ENCODE results near the gene ZFR2.
A peak's percentile ranks its signal among the peaks of the same experiment; 100 is the strongest.
"Not testable (repeated sequence)": the region's sequence is repeated elsewhere in the genome, so short reads cannot be mapped to it uniquely, and the experiment has no call there.

The ZFR2 gene

GRCh38 chr19:3890591-3890990 lies 21.8 kb upstream of the ZFR2 start:
- H3K27ac ChIP-seq: no peak overlapping the region

GRCh38 chr19:3882041-3882384 lies 13.2 kb upstream of the ZFR2 start:
- TF ChIP-seq, protein P1, sequence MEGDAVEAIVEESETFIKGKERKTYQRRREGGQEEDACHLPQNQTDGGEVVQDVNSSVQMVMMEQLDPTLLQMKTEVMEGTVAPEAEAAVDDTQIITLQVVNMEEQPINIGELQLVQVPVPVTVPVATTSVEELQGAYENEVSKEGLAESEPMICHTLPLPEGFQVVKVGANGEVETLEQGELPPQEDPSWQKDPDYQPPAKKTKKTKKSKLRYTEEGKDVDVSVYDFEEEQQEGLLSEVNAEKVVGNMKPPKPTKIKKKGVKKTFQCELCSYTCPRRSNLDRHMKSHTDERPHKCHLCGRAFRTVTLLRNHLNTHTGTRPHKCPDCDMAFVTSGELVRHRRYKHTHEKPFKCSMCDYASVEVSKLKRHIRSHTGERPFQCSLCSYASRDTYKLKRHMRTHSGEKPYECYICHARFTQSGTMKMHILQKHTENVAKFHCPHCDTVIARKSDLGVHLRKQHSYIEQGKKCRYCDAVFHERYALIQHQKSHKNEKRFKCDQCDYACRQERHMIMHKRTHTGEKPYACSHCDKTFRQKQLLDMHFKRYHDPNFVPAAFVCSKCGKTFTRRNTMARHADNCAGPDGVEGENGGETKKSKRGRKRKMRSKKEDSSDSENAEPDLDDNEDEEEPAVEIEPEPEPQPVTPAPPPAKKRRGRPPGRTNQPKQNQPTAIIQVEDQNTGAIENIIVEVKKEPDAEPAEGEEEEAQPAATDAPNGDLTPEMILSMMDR (conservative IDR thresholded peaks at IDR 0.05): no peak

More at GRCh38 chr19:3890591-3890990, 21.8 kb upstream of the ZFR2 start:
- TF ChIP-seq, protein P1 (conservative IDR thresholded peaks at IDR 0.05): no peak

DNA sequence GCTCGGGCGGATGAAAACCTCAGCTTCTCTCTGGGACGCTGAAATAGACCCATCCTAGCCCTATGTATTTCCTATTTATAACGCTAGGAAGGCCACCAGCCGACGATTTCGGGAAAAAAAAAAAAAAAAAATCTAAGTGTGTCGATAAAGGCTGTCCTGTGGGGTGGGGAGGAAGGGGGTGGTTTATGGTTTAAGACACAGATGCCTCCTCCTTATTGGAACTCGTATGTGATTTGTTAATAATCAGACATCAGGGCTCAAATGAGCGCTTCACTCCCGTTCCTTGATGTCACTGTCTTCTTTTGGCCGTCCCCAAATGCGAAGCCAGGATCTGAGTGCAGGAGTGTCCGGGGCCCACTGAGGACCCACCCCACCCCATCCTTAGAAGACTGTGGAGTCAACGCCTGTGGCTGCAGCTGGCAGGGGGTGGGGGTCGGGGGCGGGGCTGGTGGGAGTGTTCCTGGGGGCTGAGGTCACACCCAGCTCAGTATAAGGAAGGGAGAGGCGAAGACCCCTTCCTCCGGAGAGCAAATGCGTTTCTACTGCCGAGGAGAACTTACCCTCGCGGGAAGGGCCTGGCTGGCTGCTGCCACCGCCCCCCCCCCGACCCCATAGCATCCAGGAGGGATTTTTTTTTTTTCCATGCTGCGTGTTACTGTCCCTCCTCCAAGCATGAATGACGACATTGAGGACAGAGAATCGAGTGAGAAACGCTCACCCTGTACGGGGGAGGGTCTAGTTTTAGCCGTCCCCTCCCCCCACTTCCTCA lies 12.6 kb upstream of the ZFR2 start:
- TF ChIP-seq, protein P1 (conservative IDR thresholded peaks at IDR 0.05): no peak
- peak overlapping the region; percentile 47 for H3K27ac ChIP-seq

More at GRCh38 chr19:3882041-3882384, 13.2 kb upstream of the ZFR2 start:
- H3K27ac ChIP-seq: no peak overlapping the region

DNA sequence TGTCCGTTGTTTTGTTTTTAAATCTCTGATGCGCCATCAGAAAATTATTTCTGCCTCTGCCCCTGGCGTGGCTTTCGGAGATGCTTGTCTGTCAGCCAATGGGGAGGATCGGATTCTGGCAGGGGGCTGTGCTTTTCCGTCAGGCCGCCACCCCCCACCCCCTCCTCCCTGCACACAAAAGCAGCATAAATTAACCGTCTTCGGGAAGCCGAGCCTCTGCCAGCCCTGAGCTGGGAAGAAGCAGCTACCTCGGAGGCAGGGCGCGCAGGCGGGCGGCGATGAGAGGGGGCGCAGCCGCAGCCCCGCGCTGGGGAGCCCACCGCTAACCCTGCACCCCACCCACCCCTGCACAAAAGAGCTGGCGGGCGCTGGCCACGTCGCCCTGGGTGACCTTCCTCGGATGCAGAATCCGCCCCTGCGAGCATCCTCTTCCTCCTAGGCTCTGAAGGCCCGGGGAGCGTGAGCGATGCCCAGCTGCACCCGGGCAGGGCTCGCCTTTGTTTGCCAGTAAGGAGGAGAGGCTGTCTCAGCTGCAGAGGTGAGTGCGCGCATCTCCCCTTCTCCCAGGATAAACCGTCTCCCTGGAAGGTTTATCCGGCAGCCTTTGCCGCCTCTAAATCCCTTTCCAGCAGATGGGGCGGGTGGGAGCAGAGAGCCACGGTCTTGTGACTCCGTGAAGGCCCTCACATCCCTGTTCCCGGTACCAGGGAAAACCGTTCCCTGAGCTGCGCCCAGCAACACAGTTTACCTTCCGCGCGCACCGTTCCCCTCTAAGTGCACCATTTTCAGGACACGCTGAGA lies 11.8 kb upstream of the ZFR2 start, which contains the start of gene ATCAY:
ATCAY (plus strand) TSS at position 215 of the 801 bp plus-strand sequence. CDS start 5,083 bp downstream, outside the sequence.
- TF ChIP-seq, protein P1 (conservative IDR thresholded peaks at IDR 0.05): no peak
- H3K27ac ChIP-seq: peak within 1 kb of the TSS; percentile 47

DNA sequence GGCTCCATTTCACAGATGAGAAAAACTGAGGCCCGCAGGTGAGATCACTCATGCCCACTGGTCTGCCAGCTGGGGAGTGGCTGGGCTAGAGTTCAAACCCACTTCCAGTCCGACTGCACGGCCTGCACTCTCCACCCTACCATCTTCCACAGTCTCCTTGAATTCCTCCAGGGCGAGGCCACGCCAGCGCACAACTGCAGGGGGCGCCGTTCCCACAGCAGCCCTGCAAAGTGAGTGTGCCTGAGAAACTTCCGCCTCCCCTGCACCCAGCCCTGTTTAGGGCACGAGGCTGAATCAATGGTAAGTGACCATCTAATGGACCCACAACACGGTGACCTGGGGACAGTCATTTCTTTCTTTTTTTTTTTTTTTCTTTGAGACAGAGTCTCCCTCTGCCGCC lies 10.8 kb upstream of the ZFR2 start:
- TF ChIP-seq, protein P1 (conservative IDR thresholded peaks at IDR 0.05): peak; percentile 20
- H3K27ac ChIP-seq: no peak overlapping the region

DNA sequence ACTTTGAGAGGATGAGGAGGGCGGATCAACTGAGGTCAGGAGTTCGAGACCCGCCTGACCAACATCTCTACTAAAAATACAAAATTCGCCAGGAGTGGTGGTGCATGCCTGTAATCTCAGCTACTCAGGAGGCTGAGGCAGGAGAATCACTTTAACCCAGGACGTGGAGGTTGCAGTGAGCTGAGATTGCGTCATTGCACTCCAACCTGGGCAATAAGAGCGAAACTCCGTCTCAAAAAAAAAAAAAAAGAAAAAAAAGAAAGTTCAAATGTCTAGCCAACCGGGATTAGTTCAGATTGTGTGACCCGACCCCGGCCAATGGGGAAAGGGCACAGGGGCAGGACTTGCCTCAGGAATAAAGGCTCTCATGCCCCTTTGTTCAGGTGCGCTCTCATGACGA lies 5.9 kb upstream of the ZFR2 start:
- H3K27ac ChIP-seq: not testable (repeated sequence)

- TF ChIP-seq, protein P1 (conservative IDR thresholded peaks at IDR 0.05): no peak
Observed at GRCh38 chr19:3873151-3873550, 4.3 kb upstream of the ZFR2 start.

More at GRCh38 chr19:3873151-3873550, 4.3 kb upstream of the ZFR2 start:
- H3K27ac ChIP-seq: no peak overlapping the region

Data from VCaP (cell line).